ENCODE results near the gene PIK3R5. TPM values are rescaled to one million over a fixed set of nuclear protein-coding genes. Genes with fewer than 3 reads are reported as not detected.
A peak's percentile ranks its signal among the peaks of the same experiment; 100 is the strongest.

PIK3R5 gene
- total and polyA plus RNA-seq, 2 donors (not counting 1 experiment from before 2014, with no cell fraction given), result 63.1 to 70.0 TPM

DNA sequence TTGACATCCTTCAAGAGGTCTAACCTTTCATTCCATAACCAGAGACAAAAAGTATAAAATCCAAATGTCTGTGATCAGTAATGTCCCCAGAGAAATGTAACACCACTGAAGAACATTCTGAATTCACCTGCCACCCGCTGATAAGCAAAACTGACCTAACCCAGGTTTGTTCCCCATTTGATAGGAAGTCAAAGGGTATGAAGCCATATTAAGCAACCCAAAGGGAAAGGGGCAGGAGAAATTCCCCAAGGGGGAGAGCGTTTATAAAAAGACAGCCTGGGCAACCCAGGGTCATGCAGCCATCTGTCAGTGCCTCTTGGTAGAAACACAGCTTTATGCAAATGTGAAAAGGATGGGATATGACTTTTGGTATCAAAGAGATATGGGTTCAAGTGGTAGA is 67.4 kb downstream of the PIK3R5 start:
- no peaks in the 10 kb centered on the region for H3K27me3 Mint-ChIP-seq
- TF ChIP-seq EZH2 (IDR thresholded peaks at IDR 0.05; ENCODE audit: borderline replicate concordance, insufficient read depth, low read depth, low read length, poor library complexity, severe bottlenecking), result no peak
- TF ChIP-seq, protein P1, sequence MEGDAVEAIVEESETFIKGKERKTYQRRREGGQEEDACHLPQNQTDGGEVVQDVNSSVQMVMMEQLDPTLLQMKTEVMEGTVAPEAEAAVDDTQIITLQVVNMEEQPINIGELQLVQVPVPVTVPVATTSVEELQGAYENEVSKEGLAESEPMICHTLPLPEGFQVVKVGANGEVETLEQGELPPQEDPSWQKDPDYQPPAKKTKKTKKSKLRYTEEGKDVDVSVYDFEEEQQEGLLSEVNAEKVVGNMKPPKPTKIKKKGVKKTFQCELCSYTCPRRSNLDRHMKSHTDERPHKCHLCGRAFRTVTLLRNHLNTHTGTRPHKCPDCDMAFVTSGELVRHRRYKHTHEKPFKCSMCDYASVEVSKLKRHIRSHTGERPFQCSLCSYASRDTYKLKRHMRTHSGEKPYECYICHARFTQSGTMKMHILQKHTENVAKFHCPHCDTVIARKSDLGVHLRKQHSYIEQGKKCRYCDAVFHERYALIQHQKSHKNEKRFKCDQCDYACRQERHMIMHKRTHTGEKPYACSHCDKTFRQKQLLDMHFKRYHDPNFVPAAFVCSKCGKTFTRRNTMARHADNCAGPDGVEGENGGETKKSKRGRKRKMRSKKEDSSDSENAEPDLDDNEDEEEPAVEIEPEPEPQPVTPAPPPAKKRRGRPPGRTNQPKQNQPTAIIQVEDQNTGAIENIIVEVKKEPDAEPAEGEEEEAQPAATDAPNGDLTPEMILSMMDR (IDR thresholded peaks at IDR 0.05), result no peak
- Histone ChIP-seq H3K27ac (ENCODE audit: low read length in 2 of 2) (peak overlapping the region in 1 of 2 donors; percentile 81), H3K27me3 (replicated peaks in 1 of 4; ENCODE audit: control extremely low read depth in 1 of 4, control insufficient read depth in 3 of 4, insufficient read depth in 4 of 4, low read length in 3 of 4) (no peaks in the 10 kb centered on the region), H3K4me1 (ENCODE audit: control insufficient read depth in 2 of 2, insufficient read depth in 2 of 2, low read length in 2 of 2) (peaks cover 43 to 54% of the 10 kb centered on the region in 2 donors), H3K9me3 (ENCODE audit: control extremely low read depth in 1 of 3, control insufficient read depth in 2 of 3, insufficient read depth in 1 of 3, low read length in 2 of 3) (no peaks in the 10 kb centered on the region), H4K20me1 (ENCODE audit: control insufficient read depth, insufficient read depth, low read length, poor library complexity, severe bottlenecking) (no peaks in the 10 kb centered on the region), H3K4me2 (replicated peaks; ENCODE audit: low read depth, low read length, poor library complexity, severe bottlenecking) (peak overlapping the region; percentile 46), H3K9ac (ENCODE audit: low read length) (no peak overlapping the region), H3K36me3 (replicated peaks in 1 of 2; ENCODE audit: control extremely low read depth in 1 of 2, control insufficient read depth in 1 of 2, extremely low read depth in 1 of 2, insufficient read depth in 2 of 2, low read length in 1 of 2) (peaks cover 0 to 33% of the 10 kb centered on the region in 2 experiments), H3K79me2 (ENCODE audit: control insufficient read depth, insufficient read depth, low read length) (no peaks in the 10 kb centered on the region), H2AFZ (ENCODE audit: insufficient read depth, low read depth, low read length, poor library complexity, severe bottlenecking) (no peak overlapping the region), H3K4me3 (ENCODE audit: control extremely low read depth in 1 of 5, extremely low read depth in 1 of 5, insufficient read depth in 1 of 5, low read depth in 2 of 5, low read length in 4 of 5) (no peak overlapping the region)
- H3K4me3 Mint-ChIP-seq, result peak overlapping the region; percentile 53
- ChIA-PET CTCF (interaction anchor here (0.8 to 4.5 kb wide), 6 partner anchors 41 to 116 kb away, joined by 3 to 41 read pairs (median 3); no protein-coding TSS in a partner anchor), POLR2A (interaction anchor here (1.6 kb wide), 1 partner anchor 68 kb away, joined by 7 read pairs; the partner anchor contains the start of gene PIK3R5)
- intact Hi-C loops (cut with micrococcal nuclease), result loop anchor here (2.0 kb wide), 1 partner anchor 151 kb away; no protein-coding TSS in a partner anchor
- WGBS (ENCODE audit: insufficient coverage), result 0% methylated on average over 1 of the region's 2 CpGs
- no peaks in the 10 kb centered on the region for H3K9me3 Mint-ChIP-seq (ENCODE audit: insufficient read depth)
- ATAC-seq (ENCODE audit: low read depth), result no peak
- peak overlapping the region; percentile 63 for H3K27ac Mint-ChIP-seq
- peaks cover 57% of the 10 kb centered on the region for H3K4me1 Mint-ChIP-seq
- DNase-seq, result no peak

All from B cell (primary cell).